HG02623 (cell line): Measurements from ENCODE around the gene HLA-F.

Experiments
- ATAC-seq: cut with Tn5 transposase; IDR thresholded peaks from one replicate; pipeline ENCODE4 v1.9.1; 2021; ENCODE audit warnings: moderate library complexity; ENCODE audit not compliant: unreplicated experiment

Gene HLA-F

DNA sequence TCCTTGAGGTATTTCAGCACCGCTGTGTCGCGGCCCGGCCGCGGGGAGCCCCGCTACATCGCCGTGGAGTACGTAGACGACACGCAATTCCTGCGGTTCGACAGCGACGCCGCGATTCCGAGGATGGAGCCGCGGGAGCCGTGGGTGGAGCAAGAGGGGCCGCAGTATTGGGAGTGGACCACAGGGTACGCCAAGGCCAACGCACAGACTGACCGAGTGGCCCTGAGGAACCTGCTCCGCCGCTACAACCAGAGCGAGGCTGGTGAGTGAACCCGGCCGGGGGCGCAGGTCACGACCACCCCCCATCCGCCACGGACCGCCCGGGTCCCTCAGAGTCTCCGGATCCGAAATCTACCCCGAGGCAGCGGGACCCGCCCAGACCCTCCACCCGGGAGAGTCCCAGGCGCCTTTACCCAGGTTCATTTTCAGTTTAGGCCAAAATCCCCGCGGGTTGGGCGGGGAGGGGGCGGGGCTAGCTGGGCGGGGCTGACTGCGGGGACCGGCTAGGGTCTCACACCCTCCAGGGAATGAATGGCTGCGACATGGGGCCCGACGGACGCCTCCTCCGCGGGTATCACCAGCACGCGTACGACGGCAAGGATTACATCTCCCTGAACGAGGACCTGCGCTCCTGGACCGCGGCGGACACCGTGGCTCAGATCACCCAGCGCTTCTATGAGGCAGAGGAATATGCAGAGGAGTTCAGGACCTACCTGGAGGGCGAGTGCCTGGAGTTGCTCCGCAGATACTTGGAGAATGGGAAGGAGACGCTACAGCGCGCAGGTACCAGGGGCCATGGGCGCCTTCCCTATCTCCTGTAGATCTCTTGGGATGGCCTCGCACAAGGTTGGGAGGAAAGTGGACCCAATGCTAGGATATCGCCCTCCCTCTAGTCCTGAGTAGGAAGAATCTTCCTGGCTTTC, 693 bp downstream of the HLA-F start:
- ATAC-seq: no peak

DNA sequence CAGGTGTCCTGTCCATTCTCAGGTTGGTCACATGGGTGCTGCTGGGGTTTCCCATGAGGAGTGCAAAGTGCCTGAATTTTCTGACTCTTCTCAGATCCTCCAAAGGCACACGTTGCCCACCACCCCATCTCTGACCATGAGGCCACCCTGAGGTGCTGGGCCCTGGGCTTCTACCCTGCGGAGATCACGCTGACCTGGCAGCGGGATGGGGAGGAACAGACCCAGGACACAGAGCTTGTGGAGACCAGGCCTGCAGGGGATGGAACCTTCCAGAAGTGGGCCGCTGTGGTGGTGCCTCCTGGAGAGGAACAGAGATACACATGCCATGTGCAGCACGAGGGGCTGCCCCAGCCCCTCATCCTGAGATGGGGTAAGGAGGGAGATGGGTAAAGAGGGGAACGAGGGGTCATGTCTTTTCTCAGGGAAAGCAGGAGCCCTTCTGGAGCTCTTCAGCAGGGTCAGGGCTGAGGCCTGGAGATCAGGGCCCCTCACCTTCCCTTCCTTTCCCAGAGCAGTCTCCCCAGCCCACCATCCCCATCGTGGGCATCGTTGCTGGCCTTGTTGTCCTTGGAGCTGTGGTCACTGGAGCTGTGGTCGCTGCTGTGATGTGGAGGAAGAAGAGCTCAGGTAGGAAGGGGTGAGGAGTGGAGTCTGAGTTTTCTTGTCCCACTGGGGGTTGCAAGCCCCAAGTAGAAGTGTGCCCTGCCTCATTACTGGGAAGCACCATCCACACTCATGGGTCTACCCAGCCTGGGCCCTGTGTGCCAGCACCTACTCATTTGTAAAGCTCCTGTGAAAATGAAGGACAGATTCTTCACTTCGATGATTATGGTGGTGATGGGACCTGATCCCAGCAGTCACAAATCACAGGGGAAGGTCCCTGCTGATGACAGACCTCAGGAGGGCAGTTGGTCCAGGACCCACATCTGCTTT, 2.0 kb downstream of the HLA-F start:
- ATAC-seq: no peak

DNA sequence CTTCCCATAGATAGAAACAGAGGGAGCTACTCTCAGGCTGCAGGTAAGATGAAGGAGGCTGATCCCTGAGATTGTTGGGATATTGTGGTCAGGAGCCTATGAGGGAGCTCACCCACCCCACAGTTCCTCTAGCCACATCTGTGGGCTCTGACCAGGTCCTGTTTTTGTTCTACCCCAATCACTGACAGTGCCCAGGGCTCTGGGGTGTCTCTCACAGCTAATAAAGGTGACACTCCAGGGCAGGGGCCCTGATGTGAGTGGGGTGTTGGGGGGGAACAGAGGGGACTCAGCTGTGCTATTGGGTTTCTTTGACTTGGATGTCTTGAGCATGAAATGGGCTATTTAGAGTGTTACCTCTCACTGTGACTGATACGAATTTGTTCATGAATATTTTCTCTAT, 2.8 kb downstream of the HLA-F start:
- ATAC-seq: no peak

DNA sequence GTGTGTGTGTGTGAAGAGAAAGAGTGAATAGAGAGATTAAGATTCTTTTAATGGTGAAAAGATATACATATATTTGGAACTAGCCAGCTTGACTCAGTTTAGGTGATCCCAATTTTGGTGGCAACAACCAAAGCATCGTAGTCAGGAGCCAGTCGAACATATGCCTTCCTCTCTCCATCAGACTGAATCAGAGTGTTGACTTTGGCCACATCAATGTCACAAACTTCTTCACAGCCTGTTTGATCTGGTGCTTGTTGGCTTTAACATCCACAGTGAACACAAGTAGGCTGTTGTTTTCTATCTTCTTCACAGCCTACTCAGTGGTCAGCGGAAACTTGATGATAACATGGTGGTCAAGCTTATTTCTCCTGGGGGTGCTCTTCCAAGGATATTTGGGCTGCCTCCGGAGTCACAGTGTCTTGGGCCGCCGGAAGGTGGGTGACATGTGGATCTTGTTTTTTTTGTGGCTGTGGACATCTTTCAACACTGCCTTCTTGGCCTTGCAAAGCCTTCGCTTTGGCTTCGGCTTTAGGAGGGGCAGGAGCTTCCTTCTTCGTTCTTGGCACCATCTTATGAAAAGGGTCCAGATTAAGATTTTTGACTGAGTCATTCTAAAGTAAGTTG, 3.4 kb downstream of the HLA-F start:
- no peak for ATAC-seq

DNA sequence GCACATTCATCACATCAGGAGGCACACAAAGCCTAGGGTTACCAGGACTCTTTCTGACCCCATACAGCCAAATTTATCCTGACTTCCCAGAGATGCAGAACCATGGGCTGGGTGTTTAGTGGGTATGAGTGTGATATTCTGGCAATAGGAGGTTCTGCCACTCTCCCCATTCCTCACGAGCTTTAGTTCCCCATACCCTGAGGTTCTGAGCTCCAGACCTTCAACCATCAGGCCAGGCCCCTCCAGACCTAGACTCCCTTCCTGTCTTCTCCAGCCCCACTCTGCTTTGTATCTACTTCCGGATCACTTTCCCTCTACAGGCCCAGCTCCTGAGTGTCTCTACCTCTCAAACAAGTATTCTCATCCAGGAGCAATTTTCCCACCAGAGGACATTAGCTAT, 4.4 kb downstream of the HLA-F start:
- no peak for ATAC-seq

DNA sequence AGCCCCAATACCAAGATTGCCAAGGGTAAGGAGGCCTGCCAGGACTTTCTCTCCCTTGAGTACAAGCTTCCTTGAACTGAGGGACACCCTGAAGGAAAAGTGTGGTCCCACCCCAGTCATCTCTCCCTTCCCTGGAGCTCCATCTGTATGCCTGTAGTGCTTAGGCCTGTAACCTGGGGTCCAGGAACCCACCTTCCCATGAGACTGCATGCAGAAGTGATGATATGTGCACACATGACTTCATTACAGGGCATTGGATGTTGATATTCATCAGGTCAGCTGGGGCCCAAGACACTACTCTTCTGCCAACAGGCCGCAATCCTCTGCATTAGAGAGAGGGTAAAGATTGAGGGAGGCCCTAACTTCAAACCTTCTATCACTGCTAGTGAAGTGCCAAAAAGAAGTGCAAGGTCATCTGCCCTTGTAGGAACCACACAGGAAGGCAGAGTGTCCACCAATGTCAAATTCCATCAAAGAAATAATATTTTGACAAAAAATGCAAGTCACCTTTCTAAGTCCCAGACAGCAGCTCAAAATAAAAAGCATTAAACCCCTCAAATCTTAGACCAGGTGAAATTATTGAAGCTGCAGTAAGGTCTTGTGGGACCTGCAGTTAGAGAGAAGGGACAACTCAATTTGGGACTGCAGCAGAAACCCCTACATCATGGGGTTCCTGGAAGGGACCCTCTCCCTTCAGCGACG, 5.1 kb downstream of the HLA-F start:
- no peak for ATAC-seq

DNA sequence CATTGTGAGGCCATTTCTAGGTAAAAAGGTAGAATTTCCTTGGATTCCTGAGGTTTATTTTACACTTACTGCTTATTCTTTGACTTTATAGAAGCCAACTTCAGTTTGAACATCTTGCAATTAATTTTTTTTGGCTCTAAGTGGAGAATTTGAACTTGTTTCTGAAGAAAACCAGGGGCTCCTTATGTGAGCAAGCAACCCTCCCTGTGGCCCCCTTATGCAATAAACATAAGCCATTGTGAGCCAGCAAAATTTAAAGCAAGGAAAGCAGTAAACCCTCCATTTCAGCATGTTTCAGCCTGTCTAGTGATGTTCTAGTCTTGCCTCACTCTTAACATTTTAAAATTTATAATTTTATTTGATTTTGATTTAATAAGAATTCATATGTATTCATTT, 5.6 kb downstream of the HLA-F start:
- ATAC-seq: no peak

DNA sequence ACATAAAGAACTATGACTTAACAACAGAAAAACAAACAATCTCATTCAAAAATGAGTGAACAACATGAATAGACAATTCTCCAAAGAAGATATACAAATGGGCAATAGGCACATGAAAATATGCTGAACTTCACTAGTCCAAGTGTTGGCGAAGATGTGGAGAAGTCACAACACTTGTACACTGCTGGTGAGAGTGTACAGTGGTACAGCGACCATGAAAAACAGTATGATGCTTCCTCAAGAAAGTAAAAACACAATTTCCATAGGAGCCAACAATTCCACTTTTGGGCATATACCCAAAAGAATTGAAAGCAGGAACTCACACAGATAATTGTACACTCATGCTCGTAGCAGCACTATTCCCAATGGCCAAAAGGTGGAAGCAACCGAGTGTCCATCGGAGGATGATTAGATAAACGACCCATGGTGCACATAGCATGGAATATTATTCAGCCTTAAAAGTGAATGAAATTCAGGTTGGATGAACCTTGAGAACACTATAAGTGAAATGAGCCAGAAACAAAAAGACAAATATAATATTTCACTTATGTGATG, 6.6 kb downstream of the HLA-F start:
- ATAC-seq: no peak

DNA sequence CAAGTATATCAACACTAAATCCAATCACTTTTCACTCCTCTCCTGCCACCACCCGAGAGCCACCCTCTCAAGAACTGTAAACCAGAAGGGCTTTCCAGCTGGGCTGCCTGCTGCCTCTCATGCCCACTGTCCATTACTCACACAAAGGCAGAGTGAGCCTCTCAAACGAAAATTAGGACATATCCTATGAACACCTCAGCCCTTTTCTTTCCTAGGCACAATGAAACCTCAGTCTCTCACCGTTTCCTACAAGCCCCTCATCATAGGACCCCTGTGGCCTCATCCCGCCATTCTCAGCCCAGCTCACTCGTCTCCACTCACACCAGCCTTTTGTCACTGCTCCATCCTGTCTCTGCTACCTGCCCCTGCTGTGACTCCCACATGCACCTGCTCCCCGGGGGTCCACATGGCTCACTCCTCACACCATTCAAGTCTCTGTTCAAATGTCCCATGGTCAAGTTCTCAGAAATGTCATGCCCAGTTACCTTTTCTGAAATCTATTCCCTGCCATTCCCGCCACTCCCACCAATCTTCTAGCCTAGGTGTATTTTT, 7.4 kb downstream of the HLA-F start:
- ATAC-seq: no peak

DNA sequence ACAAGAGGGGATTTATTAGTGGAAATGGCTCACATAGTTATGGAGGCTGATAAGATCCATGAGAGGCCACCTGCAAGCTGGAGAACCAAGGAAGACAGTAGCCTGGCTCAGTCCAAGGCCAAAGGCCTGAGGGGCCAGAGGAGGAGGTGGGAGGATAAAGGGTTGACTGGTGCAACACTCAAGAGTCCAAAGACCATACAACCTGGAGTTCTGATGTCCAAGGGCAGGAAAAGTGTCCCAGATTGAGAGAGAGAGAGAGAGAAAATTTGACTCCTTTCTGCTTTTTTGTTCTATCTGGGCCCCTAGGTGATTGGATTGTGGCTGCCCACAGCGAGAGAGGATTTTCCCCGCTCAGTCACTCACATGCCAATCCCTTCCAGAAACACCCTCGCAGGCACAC, 8.0 kb downstream of the HLA-F start:
- ATAC-seq: no peak

DNA sequence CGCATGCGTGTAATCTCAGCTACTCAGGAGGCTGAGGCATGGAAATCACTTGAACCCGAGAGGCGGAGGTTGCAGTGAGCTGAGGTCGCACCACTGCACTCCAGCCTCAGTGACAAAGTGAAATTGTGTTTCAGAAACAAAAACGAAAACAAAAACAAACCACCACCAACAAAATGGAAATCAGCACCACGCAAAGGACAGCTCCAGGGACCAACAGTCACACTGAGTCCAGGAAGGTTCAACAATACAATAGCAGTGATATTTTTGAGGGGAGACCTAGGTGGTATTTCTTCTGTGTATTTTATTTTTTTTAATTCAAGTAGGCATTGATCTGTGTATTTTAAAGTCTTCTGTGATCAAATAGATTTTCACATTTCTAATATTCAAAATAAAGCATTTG, 9.8 kb downstream of the HLA-F start:
- ATAC-seq: no peak

DNA sequence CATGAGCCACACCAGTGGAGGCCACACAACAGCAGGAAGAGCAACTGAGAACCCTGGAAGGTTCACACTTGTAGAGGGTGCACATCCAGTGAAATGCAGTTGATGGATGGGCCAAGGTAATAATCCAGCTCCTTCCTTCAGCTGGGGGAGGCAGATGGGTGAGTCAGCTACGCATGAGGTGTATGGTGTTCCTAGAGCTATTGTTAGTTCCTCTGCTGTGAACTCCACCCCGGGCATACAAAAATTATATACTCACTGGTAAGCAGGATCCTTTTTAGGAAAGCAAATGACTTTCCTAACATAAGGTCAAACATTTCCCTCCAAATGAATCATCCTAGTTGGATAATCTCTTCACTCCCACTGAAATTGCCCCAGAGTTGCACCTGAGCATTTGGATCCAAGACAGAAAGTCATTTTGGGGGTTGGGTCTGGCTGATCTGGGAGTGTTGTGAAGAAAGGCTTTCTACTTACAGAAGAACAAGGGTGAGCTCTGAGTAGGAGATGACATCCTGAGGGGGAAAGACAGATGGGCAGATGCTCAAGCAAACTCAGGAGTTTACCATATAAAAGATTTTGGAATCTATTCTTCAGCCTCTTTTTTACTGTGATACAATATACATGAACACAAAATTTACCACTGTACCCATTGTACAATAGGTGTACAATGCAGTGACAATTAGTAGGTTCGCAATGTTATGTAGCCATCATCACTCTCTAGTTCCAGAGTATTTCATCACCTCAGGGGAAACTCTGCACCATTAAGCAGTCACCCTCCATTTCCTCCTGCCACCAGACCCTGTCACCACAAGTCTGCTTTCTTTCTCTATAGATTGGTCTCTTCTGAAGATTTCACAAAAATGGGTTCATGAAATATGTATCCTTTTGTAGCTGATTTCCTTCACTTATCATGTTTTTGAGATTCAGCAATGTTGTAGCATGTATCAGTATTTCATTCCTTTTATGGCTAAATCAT, 11.1 kb downstream of the HLA-F start:
- ATAC-seq: no peak

DNA sequence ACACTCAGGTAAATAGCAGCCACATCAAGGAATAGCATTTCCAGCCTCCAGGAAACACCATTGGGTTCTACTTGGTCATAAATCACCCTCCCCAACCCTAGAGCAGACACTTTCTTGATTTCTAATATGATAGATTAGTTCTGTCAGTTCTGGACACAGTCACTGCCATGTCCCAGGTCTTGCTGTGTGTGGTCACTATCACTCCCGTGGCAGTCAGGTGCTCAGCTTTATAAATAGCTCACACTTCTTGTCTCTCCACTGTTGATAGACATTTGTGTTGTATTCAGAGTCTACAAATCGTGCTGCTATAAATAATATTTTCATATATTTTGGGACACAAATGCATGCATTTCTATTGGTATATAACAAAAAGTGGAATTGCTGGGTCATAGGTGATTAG, 13.3 kb downstream of the HLA-F start:
- no peak for ATAC-seq

DNA sequence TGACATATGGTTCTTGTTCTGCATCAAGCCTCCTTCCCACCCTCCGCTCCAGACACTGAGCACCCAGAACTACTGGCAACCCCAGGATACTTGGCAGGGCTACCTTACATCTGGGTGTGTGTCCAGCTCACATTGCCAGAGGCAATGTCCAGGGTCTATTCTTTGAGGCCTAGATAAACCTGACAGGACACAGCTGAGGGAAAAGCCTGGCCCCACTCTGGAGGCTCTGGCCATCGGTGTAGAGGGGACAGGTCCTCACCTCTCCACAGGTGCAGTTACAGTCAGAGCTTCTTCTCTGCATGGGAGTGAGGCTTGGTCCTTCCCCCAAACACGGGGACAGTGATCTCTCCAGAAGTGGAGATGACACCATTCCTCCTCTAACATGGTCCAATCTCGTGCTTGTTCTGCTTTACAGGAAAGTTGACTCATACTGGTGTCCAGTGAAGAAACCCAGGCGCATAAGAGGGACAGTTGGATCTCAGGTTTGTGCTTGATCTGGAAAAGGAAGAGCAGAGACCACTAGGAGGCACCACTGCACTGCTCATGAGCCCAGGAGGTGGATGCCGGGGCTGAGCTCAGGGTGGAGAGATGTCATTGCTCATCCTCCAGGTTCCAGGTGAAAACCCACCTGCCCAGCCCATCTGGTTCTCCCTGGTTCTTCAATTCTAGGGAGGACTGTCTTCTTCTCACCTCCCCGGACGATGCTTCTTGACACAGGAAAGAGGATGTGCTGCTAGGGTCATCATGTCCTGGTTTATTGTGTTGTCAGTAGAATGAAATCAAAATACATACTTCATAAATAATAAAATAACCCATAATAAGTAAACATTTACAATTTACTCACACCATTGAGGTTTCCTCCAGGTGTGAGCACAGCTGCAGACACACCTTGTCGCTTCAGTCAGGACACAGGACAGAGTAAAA, 14.7 kb downstream of the HLA-F start:
- no peak for ATAC-seq

DNA sequence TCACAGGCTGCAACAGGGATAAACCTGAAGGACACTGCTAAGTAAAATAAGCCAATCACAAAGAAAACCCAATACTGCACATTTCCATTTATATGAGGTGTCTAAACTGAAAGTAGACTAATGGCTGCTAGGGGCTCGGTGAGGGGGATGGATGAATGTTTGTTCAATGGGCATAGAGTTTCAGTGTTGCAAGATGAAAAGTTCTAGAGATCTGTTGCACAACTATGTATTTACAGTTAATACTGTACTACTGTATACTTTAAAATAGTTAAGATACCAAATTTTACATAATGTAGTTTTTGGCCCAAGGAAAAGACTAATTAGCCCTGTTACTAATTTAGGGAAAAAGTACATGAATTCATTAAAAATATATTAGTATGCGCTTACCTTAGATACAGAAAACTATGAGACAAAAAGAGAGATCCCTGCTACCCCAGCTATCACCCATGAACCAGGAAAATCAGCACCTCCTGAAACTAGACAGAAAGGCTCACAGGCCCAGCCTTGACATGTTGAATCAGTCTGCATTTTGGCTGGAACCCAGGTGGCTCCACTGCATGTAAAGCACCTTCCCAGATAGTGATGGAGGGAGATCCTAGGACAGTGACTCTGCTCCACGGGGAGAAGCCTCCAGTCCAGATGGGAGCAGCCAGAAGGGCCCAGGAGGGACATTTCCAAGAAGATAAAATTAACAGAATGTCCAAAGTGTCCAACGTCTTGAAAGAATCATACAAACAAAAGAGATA, 16.1 kb downstream of the HLA-F start:
- no peak for ATAC-seq

DNA sequence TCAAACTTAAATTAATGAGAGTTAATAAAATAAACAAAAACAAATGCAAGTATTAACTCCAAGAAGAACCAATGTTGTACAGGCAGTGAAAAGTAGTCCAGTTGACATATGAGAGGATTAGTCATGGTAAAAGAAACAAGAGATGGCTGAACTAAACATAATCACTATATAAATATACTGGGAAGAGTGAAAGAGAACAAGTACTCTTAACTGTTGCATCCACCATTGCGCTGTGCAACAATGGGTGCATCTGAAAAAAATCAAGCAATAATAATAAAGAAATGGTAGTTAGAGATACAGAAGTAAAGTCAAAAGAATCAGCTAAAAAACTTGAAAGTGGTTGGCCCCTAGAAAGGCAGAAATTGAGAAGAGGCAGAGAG, 16.6 kb downstream of the HLA-F start:
- ATAC-seq: no peak

DNA sequence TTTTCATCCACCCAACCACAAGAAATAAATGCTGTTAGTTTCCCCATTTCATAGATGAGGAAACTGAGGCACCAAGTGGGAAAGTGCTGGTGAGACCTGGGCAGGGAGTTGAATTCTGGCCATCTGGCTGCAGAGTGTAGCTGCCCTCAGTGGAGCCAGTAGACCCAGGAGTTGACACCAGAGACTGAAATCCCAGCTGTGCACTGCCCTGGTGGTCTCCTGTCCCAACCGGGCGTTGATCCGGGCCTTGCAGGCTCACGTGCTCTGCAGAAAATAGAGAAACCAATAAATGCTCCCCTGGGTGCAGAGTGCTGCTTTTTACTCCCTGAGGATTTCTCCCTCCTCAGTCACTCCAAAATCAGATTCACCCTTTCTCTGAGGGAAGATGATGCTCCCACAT, 18.4 kb downstream of the HLA-F start:
- no peak for ATAC-seq
